ENCODE data around the gene LHX3. TPM values are rescaled to one million over a fixed set of nuclear protein-coding genes. Genes with fewer than 3 reads are reported as not detected.

Gene LHX3
- polyA plus RNA-seq, 2 of the 4 experiments (the other 2 are of a cell fraction) = 0.03 TPM; not detected in 1

- whole genome bisulfite sequencing (ENCODE audit: missing lambda C conversion rate) = 20% methylated on average over 3 of the region's 13 CpGs
- CTCF ChIA-PET = interaction anchor here (0.7 to 2.9 kb wide), 2 partner anchors 24 to 476 kb away, joined by 3 to 14 read pairs; no protein-coding TSS in a partner anchor
- H3K4me1 ChIP-seq = peaks cover 10% of the 10 kb centered on the region; the same call in 1 of the 3 replicates
Observed at GRCh38 chr9:136201174-136201573, 3.8 kb downstream of the LHX3 start.

DNA sequence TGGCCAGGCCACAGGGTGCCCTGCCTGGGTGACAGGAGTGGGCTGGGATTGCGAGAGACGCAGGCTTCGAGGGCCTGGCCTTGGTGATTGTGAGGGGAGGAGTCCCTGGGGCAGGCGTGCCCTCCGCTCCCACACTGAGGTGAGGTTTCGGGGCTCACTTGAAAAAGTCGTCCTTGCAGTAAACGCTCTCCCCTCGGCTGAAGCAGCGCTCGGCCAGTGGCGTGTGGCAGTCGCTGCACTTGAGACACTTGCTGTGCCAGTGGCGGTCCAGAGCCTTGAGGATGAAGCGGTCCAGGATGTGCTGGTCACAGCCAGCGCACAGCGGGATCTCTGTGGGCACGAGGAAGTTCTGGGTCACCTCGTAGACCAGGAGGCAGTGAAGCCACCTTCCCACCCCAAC lies 4.5 kb downstream of the LHX3 start:
- H3K27ac ChIP-seq = no peak overlapping the region
- POLR2A ChIA-PET = interaction anchor here (0.6 kb wide), 1 partner anchor 951 kb away, joined by 9 read pairs; no protein-coding TSS in a partner anchor
- 17% methylated on average over 11 of the region's 19 CpGs for WGBS (ENCODE audit: missing lambda C conversion rate)
- no peaks in the 10 kb centered on the region for H3K9me3 ChIP-seq
- DNase-seq (ENCODE audit: low read depth in 1 of 2, low spot score in 1 of 2) (no peak), ATAC-seq (no peak), FAIRE-seq (no peak)
- peaks cover 10% of the 10 kb centered on the region; the same call in 1 of the 3 replicates for H3K4me1 ChIP-seq
- TF ChIP-seq, protein P1, sequence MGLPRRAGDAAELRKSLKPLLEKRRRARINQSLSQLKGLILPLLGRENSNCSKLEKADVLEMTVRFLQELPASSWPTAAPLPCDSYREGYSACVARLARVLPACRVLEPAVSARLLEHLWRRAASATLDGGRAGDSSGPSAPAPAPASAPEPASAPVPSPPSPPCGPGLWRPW (IDR thresholded peaks at IDR 0.05) = no peak
- TF ChIP-seq ZC3H11A (IDR thresholded peaks at IDR 0.05) = no peak
- no peak for TF ChIP-seq HEYL (CRISPR knock-in tag; IDR thresholded peaks at IDR 0.05)
- TF ChIP-seq ZFP36 (IDR thresholded peaks at IDR 0.05; ENCODE audit: borderline replicate concordance, partially characterized antibody) = no peak
- TF ChIP-seq RFX5 (IDR thresholded peaks at IDR 0.05) = no peak
- no peak for TF ChIP-seq MAFK (IDR thresholded peaks at IDR 0.05; ENCODE audit: partially characterized antibody)
- no peak for TF ChIP-seq CHD4 (IDR thresholded peaks at IDR 0.05; ENCODE audit: borderline replicate concordance)
- no peak for TF ChIP-seq SMC3 (IDR thresholded peaks at IDR 0.05)
- no peak for TF ChIP-seq CTCF (IDR thresholded peaks at IDR 0.05)
- TF ChIP-seq REST (IDR thresholded peaks at IDR 0.05) = no peak
- TF ChIP-seq, protein P2, sequence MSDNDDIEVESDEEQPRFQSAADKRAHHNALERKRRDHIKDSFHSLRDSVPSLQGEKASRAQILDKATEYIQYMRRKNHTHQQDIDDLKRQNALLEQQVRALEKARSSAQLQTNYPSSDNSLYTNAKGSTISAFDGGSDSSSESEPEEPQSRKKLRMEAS (IDR thresholded peaks at IDR 0.05) = no peak
- no peak for TF ChIP-seq RARB (CRISPR knock-in tag; IDR thresholded peaks at IDR 0.05)
- CTCF ChIA-PET = interaction anchor here (0.7 to 2.9 kb wide), 2 partner anchors 25 to 476 kb away, joined by 3 to 14 read pairs; no protein-coding TSS in a partner anchor
- no peak overlapping the region for H3K4me3 ChIP-seq
- H3K4me2 ChIP-seq = no peak overlapping the region

More at GRCh38 chr9:136201174-136201573, 3.8 kb downstream of the LHX3 start:
- Histone ChIP-seq H3K4me2 (no peak overlapping the region), H3K4me3 (no peak overlapping the region), H3K27ac (no peak overlapping the region), H3K9me3 (no peaks in the 10 kb centered on the region)
- POLR2A ChIA-PET = no interaction called here
- no peak for TF ChIP-seq BCL3 (IDR thresholded peaks at IDR 0.05)
- TF ChIP-seq E2F6 (IDR thresholded peaks at IDR 0.05; ENCODE audit: borderline replicate concordance, low read depth) = 0 out of 2 replicates have a peak, but pooled peaks have one; percentile 32
- DNase-seq (ENCODE audit: low read depth in 1 of 2, low spot score in 1 of 2) = no peak
- FAIRE-seq = no peak
- ATAC-seq = no peak
